K562 (cell line): ENCODE data around the gene NECAB2. TPM values are rescaled to one million over a fixed set of nuclear protein-coding genes. Genes with fewer than 3 reads are reported as not detected.

Experiments used
- ARID2 ChIP-seq: fragments of 450-650 bp; IDR thresholded peaks from 2 replicates; pipeline ENCODE4 v1.6.1; 2017; ENCODE audit warnings: antibody characterized with exemption, mild to moderate bottlenecking
- CBX1 ChIP-seq: sonication (generic); IDR thresholded peaks from 2 replicates; pipeline ENCODE4 v1.6.1; 2016; ENCODE audit warnings: antibody characterized with exemption, low read depth, mild to moderate bottlenecking
- GABPA ChIP-seq: fragments of 200-800 bp; sonication (Bioruptor generic); conservative IDR thresholded peaks from 2 replicates; pipeline ENCODE4 v1.6.1; 2016; ENCODE audit warnings: low read depth, missing genetic modification characterization, missing compliant biosample characterization
- ILF3 ChIP-seq: fragments of 450-650 bp; IDR thresholded peaks from 2 replicates; pipeline ENCODE4 v1.6.1; 2018; ENCODE audit warnings: antibody characterized with exemption, mild to moderate bottlenecking, moderate library complexity, borderline replicate concordance
- KDM4B ChIP-seq, 2 experiments: fragments of 450-650 bp in 1 of 2; sonication (generic) in 1 of 2; IDR thresholded peaks; 2 replicates each; pipeline ENCODE4 v1.6.1; 2016 to 2017; ENCODE audit warnings: borderline replicate concordance in 2 of 2, antibody characterized with exemption in 1 of 2, low read depth in 1 of 2, mild to moderate bottlenecking in 1 of 2
- MEF2A ChIP-seq: IDR thresholded peaks from 2 replicates; pipeline ENCODE4 v1.6.1; 2011; ENCODE audit warnings: low read depth, mild to moderate bottlenecking, low read length, moderate library complexity; ENCODE audit not compliant: control insufficient read depth
- NBN ChIP-seq: fragments of 450-650 bp; IDR thresholded peaks from 2 replicates; pipeline ENCODE4 v1.6.1; 2016; ENCODE audit warnings: low read depth, mild to moderate bottlenecking
- NCOR1 ChIP-seq: fragments of 450-650 bp; IDR thresholded peaks from 2 replicates; pipeline ENCODE4 v1.6.1; 2016; ENCODE audit warnings: mild to moderate bottlenecking, moderate library complexity
- PYGO2 ChIP-seq: fragments of 450-650 bp; IDR thresholded peaks from 2 replicates; pipeline ENCODE4 v1.6.1; 2016; ENCODE audit warnings: mild to moderate bottlenecking, missing genetic modification characterization, moderate library complexity, missing compliant biosample characterization
- TEAD4 ChIP-seq, 2 experiments: sonication (generic) in 1 of 2; formaldehyde crosslinking in 1 of 2; IDR thresholded peaks; 2 replicates each; pipeline versions ENCODE4 v1.6.1 to v1.8.0; 2012 to 2022; ENCODE audit warnings: borderline replicate concordance in 1 of 2, inconsistent platforms in 1 of 2, low read length in 1 of 2, mild to moderate bottlenecking in 1 of 2, missing genetic modification reagents in 1 of 2
- ZKSCAN3 ChIP-seq: fragments of 250-450 bp; sonication (Bioruptor Pico); IDR thresholded peaks from 2 replicates; pipeline ENCODE4 v1.4.0; 2020
- ZNF253 ChIP-seq: fragments of 250-450 bp; sonication (Bioruptor Pico); conservative IDR thresholded peaks from 2 replicates; pipeline ENCODE4 v1.6.1; 2021; ENCODE audit warnings: mild to moderate bottlenecking
- polyA plus RNA-seq, 8 experiments: library from polyadenylated mRNA; depleted of rRNA in 4 of 8; stranded (reverse) in 5 of 8; unstranded in 3 of 8; fragments of >200 nt; fragmentation: Nextera tagmentation in 2 of 8; fragmentation: Illumina TruSeq in 1 of 8; extraction: Ambion mirVana in 2 of 8; extraction: Trizol in 1 of 8; gene quantifications; 2 replicates each; pipeline versions ENCODE4 v1.2.1 to v1.2.3, GENCODE V29; 2011 to 2014; ENCODE audit warnings: inconsistent platforms in 1 of 8, missing spikeins in 1 of 8
- total RNA-seq, 7 experiments: library from RNA; depleted of rRNA in 6 of 7; stranded (reverse); fragments of >200 nt in 6 of 7; fragmentation: Illumina TruSeq in 2 of 7; extraction: Trizol in 2 of 7; gene quantifications; 2 replicates each; pipeline versions ENCODE4 v1.2.1 to v1.2.3, GENCODE V29; 2011 to 2021; ENCODE audit warnings: low replicate concordance in 1 of 7
- TF ChIP-seq, protein P1 (sequence below): sonication (generic); formaldehyde crosslinking; IDR thresholded peaks from 2 replicates; pipeline ENCODE4 v1.8.1; 2023; ENCODE audit warnings: missing genetic modification reagents, mild to moderate bottlenecking, borderline replicate concordance
- TF ChIP-seq, protein P2 (sequence below): fragments of 450-650 bp; IDR thresholded peaks from 2 replicates; pipeline ENCODE4 v1.6.1; 2014; ENCODE audit warnings: low read depth, mild to moderate bottlenecking, moderate library complexity, borderline replicate concordance
- TF ChIP-seq, protein P3 (sequence below): fragments of 250-450 bp; sonication (Bioruptor Pico); IDR thresholded peaks from 2 replicates; pipeline ENCODE4 v1.5.0; 2021; ENCODE audit warnings: mild to moderate bottlenecking, borderline replicate concordance
- TF ChIP-seq, protein P4 (sequence below): IDR thresholded peaks from 2 replicates; pipeline ENCODE4 v1.6.1; 2012; ENCODE audit warnings: low read depth, low read length, improper control_type of control experiment, borderline replicate concordance

Gene NECAB2
- total and polyA plus RNA-seq, 9 of the 15 experiments (the other 6 are each of a cell fraction or from before 2014, with no cell fraction given) = 0.03 to 0.28 TPM; not detected in 7

DNA sequence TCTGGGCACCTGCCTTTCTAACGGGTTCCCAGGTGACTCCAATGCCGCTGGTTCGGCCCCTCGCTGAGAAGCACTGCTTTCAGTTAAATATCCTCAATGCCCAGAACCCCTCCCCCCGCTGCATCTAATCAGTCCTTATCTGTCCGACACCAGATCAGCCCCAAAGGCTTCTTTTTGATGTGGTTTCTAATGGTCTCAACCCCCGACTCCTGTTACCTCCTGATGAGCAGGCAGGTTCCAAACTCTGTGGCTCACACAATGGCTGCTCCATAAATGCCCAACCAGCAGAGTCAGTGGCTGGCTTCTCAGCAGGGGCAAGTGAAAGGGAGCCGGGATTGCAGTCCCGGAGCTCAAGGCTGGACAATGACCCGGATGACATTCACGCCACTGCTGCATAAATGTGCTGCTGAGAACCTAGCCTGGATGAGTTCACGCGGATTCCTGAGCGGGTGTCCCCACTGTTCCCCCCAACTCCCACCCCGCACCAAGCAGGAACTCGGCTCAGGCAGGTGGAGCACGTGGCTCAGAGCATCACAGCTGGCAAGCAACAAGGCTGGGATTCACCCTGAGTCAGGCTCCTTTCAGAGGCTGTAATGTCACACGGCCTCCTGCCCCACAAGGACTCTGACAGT is 75.6 kb downstream of the NECAB2 start (continued):
- TF ChIP-seq, protein P1, sequence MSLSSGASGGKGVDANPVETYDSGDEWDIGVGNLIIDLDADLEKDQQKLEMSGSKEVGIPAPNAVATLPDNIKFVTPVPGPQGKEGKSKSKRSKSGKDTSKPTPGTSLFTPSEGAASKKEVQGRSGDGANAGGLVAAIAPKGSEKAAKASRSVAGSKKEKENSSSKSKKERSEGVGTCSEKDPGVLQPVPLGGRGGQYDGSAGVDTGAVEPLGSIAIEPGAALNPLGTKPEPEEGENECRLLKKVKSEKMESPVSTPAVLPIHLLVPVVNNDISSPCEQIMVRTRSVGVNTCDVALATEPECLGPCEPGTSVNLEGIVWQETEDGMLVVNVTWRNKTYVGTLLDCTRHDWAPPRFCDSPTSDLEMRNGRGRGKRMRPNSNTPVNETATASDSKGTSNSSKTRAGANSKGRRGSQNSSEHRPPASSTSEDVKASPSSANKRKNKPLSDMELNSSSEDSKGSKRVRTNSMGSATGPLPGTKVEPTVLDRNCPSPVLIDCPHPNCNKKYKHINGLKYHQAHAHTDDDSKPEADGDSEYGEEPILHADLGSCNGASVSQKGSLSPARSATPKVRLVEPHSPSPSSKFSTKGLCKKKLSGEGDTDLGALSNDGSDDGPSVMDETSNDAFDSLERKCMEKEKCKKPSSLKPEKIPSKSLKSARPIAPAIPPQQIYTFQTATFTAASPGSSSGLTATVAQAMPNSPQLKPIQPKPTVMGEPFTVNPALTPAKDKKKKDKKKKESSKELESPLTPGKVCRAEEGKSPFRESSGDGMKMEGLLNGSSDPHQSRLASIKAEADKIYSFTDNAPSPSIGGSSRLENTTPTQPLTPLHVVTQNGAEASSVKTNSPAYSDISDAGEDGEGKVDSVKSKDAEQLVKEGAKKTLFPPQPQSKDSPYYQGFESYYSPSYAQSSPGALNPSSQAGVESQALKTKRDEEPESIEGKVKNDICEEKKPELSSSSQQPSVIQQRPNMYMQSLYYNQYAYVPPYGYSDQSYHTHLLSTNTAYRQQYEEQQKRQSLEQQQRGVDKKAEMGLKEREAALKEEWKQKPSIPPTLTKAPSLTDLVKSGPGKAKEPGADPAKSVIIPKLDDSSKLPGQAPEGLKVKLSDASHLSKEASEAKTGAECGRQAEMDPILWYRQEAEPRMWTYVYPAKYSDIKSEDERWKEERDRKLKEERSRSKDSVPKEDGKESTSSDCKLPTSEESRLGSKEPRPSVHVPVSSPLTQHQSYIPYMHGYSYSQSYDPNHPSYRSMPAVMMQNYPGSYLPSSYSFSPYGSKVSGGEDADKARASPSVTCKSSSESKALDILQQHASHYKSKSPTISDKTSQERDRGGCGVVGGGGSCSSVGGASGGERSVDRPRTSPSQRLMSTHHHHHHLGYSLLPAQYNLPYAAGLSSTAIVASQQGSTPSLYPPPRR (CRISPR knock-in tag) = peak; percentile 89; the same call in 1 of the 2 replicates
- TF ChIP-seq CBX1 = no peak
- no peak for TF ChIP-seq ILF3
- peak; percentile 85 for TF ChIP-seq NCOR1
- TF ChIP-seq, protein P2, sequence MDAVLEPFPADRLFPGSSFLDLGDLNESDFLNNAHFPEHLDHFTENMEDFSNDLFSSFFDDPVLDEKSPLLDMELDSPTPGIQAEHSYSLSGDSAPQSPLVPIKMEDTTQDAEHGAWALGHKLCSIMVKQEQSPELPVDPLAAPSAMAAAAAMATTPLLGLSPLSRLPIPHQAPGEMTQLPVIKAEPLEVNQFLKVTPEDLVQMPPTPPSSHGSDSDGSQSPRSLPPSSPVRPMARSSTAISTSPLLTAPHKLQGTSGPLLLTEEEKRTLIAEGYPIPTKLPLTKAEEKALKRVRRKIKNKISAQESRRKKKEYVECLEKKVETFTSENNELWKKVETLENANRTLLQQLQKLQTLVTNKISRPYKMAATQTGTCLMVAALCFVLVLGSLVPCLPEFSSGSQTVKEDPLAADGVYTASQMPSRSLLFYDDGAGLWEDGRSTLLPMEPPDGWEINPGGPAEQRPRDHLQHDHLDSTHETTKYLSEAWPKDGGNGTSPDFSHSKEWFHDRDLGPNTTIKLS = peak; percentile 38; the same call in 1 of the 2 replicates
- TF ChIP-seq PYGO2 (tag) = 0 out of 2 replicates have a peak, but pooled peaks have one; percentile 66
- peak; percentile 67; the same call in 1 of the 2 replicates for TF ChIP-seq NBN
- TF ChIP-seq, protein P3, sequence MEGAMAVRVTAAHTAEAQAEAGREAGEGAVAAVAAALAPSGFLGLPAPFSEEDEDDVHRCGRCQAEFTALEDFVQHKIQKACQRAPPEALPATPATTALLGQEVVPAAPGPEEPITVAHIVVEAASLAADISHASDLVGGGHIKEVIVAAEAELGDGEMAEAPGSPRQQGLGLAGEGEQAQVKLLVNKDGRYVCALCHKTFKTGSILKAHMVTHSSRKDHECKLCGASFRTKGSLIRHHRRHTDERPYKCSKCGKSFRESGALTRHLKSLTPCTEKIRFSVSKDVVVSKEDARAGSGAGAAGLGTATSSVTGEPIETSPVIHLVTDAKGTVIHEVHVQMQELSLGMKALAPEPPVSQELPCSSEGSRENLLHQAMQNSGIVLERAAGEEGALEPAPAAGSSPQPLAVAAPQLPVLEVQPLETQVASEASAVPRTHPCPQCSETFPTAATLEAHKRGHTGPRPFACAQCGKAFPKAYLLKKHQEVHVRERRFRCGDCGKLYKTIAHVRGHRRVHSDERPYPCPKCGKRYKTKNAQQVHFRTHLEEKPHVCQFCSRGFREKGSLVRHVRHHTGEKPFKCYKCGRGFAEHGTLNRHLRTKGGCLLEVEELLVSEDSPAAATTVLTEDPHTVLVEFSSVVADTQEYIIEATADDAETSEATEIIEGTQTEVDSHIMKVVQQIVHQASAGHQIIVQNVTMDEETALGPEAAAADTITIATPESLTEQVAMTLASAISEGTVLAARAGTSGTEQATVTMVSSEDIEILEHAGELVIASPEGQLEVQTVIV (CRISPR knock-in tag) = no peak
- no peak for TF ChIP-seq MEF2A
- no peak for TF ChIP-seq ZNF253
- TF ChIP-seq, protein P4, sequence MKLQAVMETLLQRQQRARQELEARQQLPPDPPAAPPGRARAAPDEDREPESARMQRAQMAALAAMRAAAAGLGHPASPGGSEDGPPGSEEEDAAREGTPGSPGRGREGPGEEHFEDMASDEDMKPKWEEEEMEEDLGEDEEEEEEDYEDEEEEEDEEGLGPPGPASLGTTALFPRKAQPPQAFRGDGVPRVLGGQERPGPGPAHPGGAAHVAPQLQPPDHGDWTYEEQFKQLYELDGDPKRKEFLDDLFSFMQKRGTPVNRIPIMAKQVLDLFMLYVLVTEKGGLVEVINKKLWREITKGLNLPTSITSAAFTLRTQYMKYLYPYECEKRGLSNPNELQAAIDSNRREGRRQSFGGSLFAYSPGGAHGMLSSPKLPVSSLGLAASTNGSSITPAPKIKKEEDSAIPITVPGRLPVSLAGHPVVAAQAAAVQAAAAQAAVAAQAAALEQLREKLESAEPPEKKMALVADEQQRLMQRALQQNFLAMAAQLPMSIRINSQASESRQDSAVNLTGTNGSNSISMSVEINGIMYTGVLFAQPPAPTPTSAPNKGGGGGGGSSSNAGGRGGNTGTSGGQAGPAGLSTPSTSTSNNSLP = no peak
- TF ChIP-seq GABPA = no peak
- no peak for TF ChIP-seq KDM4B (IDR thresholded peaks at IDR 0.05; ENCODE audit: borderline replicate concordance in 2 of 2, low read depth in 1 of 2)
- TF ChIP-seq TEAD4 (IDR thresholded peaks at IDR 0.05; ENCODE audit: low read length) = peak; percentile 97
- TF ChIP-seq TEAD4 (CRISPR knock-in tag; IDR thresholded peaks at IDR 0.05; ENCODE audit: borderline replicate concordance) = no peak
- no peak for TF ChIP-seq ZKSCAN3 (CRISPR knock-in tag)
- TF ChIP-seq ARID2 = no peak
